Neuronal stem cell (in vitro differentiated cells): ENCODE data around the gene ABCA3.

Experiments
- DNase-seq: peaks from one replicate; pipeline ENCODE4 v3.0.0-alpha.2; 2013; ENCODE audit warnings: low spot score
- H2AFZ ChIP-seq: one replicate; pipeline ENCODE4 v1.6.1; 2013; ENCODE audit warnings: mild to moderate bottlenecking, low read length, inconsistent platforms
- H2AK5ac ChIP-seq: 2 replicates; pipeline ENCODE4 v1.6.1; 2013; ENCODE audit warnings: low read depth, mild to moderate bottlenecking, inconsistent platforms, low read length, moderate library complexity, mixed read lengths
- H2BK120ac ChIP-seq: 2 replicates; pipeline ENCODE4 v1.6.1; 2013; ENCODE audit warnings: low read depth, mild to moderate bottlenecking, inconsistent platforms, low read length, moderate library complexity, mixed read lengths
- H2BK12ac ChIP-seq: one replicate; pipeline ENCODE4 v1.6.1; 2013; ENCODE audit warnings: low read length, inconsistent platforms
- H2BK15ac ChIP-seq: 2 replicates; pipeline ENCODE4 v1.6.1; 2013; ENCODE audit warnings: mild to moderate bottlenecking, low read length, inconsistent platforms, mixed read lengths
- H2BK5ac ChIP-seq: one replicate; pipeline ENCODE4 v1.6.1; 2013; ENCODE audit warnings: inconsistent platforms, mild to moderate bottlenecking, low read length, moderate library complexity
- H3K14ac ChIP-seq: one replicate; pipeline ENCODE4 v1.6.1; 2013; ENCODE audit warnings: low read length, inconsistent platforms
- H3K18ac ChIP-seq: 2 replicates; pipeline ENCODE4 v1.6.1; 2013; ENCODE audit warnings: low read length, inconsistent platforms
- H3K23ac ChIP-seq: 2 replicates; pipeline ENCODE4 v1.6.1; 2013; ENCODE audit warnings: low read depth, mild to moderate bottlenecking, mixed read lengths, low read length, inconsistent platforms; ENCODE audit not compliant: poor library complexity
- H3K27ac ChIP-seq: replicated peaks from 3 replicates; pipeline ENCODE4 v1.5.1; 2013; ENCODE audit warnings: low read length, inconsistent platforms
- H3K27me3 ChIP-seq, 3 experiments: 2 replicates each; pipeline ENCODE4 v1.6.1; 2013; ENCODE audit warnings: low read length in 3 of 3, mild to moderate bottlenecking in 2 of 3, inconsistent platforms in 1 of 3, low read depth in 1 of 3, mixed read lengths in 1 of 3, moderate library complexity in 1 of 3; ENCODE audit not compliant: control insufficient read depth in 3 of 3, insufficient read depth in 3 of 3
- H3K36me3 ChIP-seq, 2 donors: replicated peaks in 1 of 2; 2 replicates each; pipeline ENCODE4 v1.6.1; 2013; ENCODE audit warnings: low read length in 2 of 2; ENCODE audit not compliant: control insufficient read depth in 2 of 2, insufficient read depth in 2 of 2
- H3K4ac ChIP-seq: 2 replicates; pipeline ENCODE4 v1.6.1; 2013; ENCODE audit warnings: inconsistent platforms, mild to moderate bottlenecking, low read length, moderate library complexity
- H3K4me1 ChIP-seq, 2 donors: 1 replicate in 1 of 2; 2 replicates in 1 of 2; pipeline ENCODE4 v1.6.1; 2013; ENCODE audit warnings: low read length in 2 of 2, low read depth in 1 of 2; ENCODE audit not compliant: control insufficient read depth in 2 of 2, insufficient read depth in 1 of 2
- H3K4me2 ChIP-seq: one replicate; pipeline ENCODE4 v1.6.1; 2013; ENCODE audit warnings: mild to moderate bottlenecking, low read length, inconsistent platforms; ENCODE audit not compliant: insufficient read depth, poor library complexity, severe bottlenecking
- H3K4me3 ChIP-seq, 2 donors: 2 replicates each; pipeline ENCODE4 v1.5.1; 2013; ENCODE audit warnings: low read length in 2 of 2, mild to moderate bottlenecking in 2 of 2, inconsistent platforms in 1 of 2, moderate library complexity in 1 of 2
- H3K79me1 ChIP-seq: one replicate; pipeline ENCODE4 v1.6.1; 2013; ENCODE audit warnings: low read depth, mild to moderate bottlenecking, inconsistent platforms, low read length, moderate library complexity
- H3K9ac ChIP-seq: one replicate; pipeline ENCODE4 v1.6.1; 2013; ENCODE audit warnings: mild to moderate bottlenecking, low read depth, low read length, inconsistent platforms; ENCODE audit not compliant: poor library complexity
- H3K9me3 ChIP-seq, 2 donors: replicated peaks in 1 of 2; 2 replicates each; pipeline versions ENCODE3 to v1.6.1; 2013; ENCODE audit warnings: low read length in 2 of 2, mild to moderate bottlenecking in 2 of 2, inconsistent platforms in 1 of 2, low read depth in 1 of 2, mixed read lengths in 1 of 2, moderate library complexity in 1 of 2; ENCODE audit not compliant: control insufficient read depth in 2 of 2, insufficient read depth in 1 of 2
- H4K8ac ChIP-seq: one replicate; pipeline ENCODE4 v1.6.1; 2013; ENCODE audit warnings: low read depth, mild to moderate bottlenecking, inconsistent platforms, low read length, moderate library complexity
- H4K91ac ChIP-seq: one replicate; pipeline ENCODE4 v1.6.1; 2013; ENCODE audit warnings: low read length, low read depth, mild to moderate bottlenecking, inconsistent platforms; ENCODE audit not compliant: poor library complexity
- WGBS, 2 donors: extraction: QIAGEN DNeasy Blood & Tissue Kit; methylation state at CpG; one replicate each; pipeline ENCODE4 v1.1.7; 2013; ENCODE audit warnings: missing lambda C conversion rate in 2 of 2, mixed read lengths in 1 of 2; ENCODE audit not compliant: insufficient read length in 2 of 2, insufficient replicate concordance in 1 of 2; ENCODE audit errors: extremely low coverage in 2 of 2; 5-methylcytosine and 5-hydroxymethylcytosine counted together

Gene ABCA3

DNA sequence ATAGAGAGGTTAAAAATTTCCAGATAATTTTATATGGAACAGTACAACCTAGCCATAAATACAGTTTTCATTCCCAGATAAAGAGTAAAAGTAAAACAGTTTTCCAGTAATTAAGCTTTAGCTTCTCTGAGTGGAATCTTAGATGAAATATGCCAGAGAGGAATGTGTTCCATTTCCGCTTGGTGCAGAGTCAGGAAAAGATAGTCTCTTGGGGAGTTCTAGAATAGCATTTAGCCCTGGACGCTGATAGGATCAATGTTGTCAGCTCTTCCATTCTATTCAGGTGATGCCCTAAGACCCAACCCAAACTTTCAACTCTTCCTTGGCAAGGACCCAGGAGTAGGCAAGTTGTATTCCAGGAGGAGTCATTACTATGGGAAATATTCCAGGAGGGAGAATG is 30.9 kb upstream of the ABCA3 start:
- no peak for DNase-seq
- WGBS, 2 donors = no CpG with 5 or more reads among the region's 2 CpGs
- no peak overlapping the region for H2BK12ac ChIP-seq

DNA sequence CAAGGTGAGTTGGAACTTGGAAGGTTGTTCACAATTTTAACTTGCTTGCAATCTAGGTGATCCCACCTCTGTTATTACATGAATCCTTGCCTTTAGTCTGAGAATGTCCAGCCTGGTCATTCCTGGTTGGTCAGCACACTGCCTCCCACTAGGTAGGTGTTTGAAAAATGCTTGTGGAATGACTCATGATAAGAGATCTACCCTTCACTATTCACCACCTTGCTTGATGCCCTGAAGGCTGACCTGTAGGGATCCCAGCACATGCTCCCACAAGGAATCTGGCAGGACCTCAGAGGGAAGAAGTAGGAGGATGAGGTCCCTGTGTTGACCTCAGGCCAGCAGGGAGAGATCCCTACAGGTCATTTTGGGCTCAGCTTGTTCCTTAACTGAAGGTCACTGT is 30.2 kb upstream of the ABCA3 start:
- DNase-seq = no peak

More for the DNA sequence above, 30.9 kb upstream of the ABCA3 start:
- Histone ChIP-seq H3K9ac (no peak overlapping the region), H3K14ac (no peak overlapping the region), H3K36me3 (no peaks in the 10 kb centered on the region), H3K79me1 (no peaks in the 10 kb centered on the region), H3K4me1 (no peaks in the 10 kb centered on the region), H2BK15ac (no peak overlapping the region), H4K8ac (no peak overlapping the region), H3K4ac (no peak overlapping the region), H3K18ac (no peak overlapping the region), H3K23ac (no peak overlapping the region), H2BK5ac (no peak overlapping the region), H3K27ac (no peak overlapping the region), H2AFZ (no peak overlapping the region), H2BK120ac (no peak overlapping the region), H4K91ac (no peak overlapping the region), H2AK5ac (no peak overlapping the region), H3K27me3 (peaks cover 0 to 54% (median 0%) of the 10 kb centered on the region in 3 experiments), H3K4me3 (no peak overlapping the region), H3K9me3 (peaks cover 0 to 2% of the 10 kb centered on the region in 2 donors), H3K4me2 (no peak overlapping the region)

DNA sequence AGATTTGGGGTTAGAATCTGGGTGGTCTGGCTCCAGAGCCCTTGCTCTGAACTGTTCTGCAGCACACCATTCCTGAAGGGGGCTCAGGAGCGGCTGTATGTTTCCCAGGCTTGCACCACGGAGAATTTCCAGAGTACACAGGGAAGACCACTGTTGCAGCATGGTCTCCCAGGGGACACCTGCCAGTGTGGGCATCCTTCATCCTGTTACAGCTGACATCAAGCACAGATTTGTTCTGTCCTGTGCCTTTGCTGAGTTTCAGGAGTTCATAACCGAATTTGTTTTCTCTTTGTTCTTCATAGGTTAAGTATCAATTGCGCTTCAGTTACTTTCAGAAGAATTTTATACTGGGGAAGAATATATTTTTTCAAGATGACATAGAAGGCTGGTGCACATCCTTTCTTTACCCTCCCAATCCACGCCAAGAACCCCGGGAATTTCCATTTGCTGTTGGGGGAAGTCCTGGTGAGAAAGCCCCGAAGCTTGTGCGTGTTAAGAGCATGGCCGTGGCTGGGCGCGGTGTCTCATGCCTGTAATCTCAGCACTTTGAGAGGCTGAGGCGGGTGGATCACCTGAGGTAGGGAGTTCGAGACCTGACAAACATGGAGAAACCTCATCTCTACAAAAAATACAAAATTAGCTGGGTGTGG is 26.3 kb upstream of the ABCA3 start:
- no peak overlapping the region for H3K4ac ChIP-seq
- H2BK15ac ChIP-seq = no peak overlapping the region
- H4K8ac ChIP-seq = no peak overlapping the region
- no peak overlapping the region for H3K4me2 ChIP-seq
- H2BK5ac ChIP-seq = no peak overlapping the region
- no peak overlapping the region for H2BK120ac ChIP-seq
- H3K27ac ChIP-seq = no peak overlapping the region
- H3K4me3 ChIP-seq = no peak overlapping the region
- no peak overlapping the region for H3K23ac ChIP-seq
- no peak overlapping the region for H2AK5ac ChIP-seq
- H3K27me3 ChIP-seq = peaks cover 0 to 55% (median 0%) of the 10 kb centered on the region in 3 experiments
- no peak for DNase-seq
- H2BK12ac ChIP-seq = no peak overlapping the region
- H3K9ac ChIP-seq = no peak overlapping the region
- H3K14ac ChIP-seq = no peak overlapping the region
- no peak overlapping the region for H2AFZ ChIP-seq
- H3K18ac ChIP-seq = no peak overlapping the region
- peaks cover 0 to 2% of the 10 kb centered on the region in 2 donors for H3K9me3 ChIP-seq
- H4K91ac ChIP-seq = no peak overlapping the region
- H3K79me1 ChIP-seq = no peaks in the 10 kb centered on the region
- no CpG with 5 or more reads among the region's 13 CpGs for WGBS, 2 donors
- peaks cover 0 to 7% of the 10 kb centered on the region in 2 donors for H3K4me1 ChIP-seq
- H3K36me3 ChIP-seq = no peaks in the 10 kb centered on the region

More for the DNA sequence above, 30.2 kb upstream of the ABCA3 start:
- Histone ChIP-seq H2BK5ac (no peak overlapping the region), H3K9ac (no peak overlapping the region), H3K9me3 (peaks cover 0 to 2% of the 10 kb centered on the region in 2 donors), H3K23ac (no peak overlapping the region), H2AFZ (no peak overlapping the region), H2BK15ac (no peak overlapping the region), H3K4me3 (no peak overlapping the region), H2BK12ac (no peak overlapping the region), H3K27ac (no peak overlapping the region), H2BK120ac (no peak overlapping the region), H3K4me1 (peaks cover 0 to 2% of the 10 kb centered on the region in 2 donors), H4K91ac (no peak overlapping the region), H2AK5ac (no peak overlapping the region), H3K27me3 (peaks cover 0 to 51% (median 0%) of the 10 kb centered on the region in 3 experiments), H4K8ac (no peak overlapping the region), H3K4ac (no peak overlapping the region), H3K18ac (no peak overlapping the region), H3K4me2 (no peak overlapping the region), H3K79me1 (no peaks in the 10 kb centered on the region), H3K14ac (no peak overlapping the region), H3K36me3 (no peaks in the 10 kb centered on the region)

DNA sequence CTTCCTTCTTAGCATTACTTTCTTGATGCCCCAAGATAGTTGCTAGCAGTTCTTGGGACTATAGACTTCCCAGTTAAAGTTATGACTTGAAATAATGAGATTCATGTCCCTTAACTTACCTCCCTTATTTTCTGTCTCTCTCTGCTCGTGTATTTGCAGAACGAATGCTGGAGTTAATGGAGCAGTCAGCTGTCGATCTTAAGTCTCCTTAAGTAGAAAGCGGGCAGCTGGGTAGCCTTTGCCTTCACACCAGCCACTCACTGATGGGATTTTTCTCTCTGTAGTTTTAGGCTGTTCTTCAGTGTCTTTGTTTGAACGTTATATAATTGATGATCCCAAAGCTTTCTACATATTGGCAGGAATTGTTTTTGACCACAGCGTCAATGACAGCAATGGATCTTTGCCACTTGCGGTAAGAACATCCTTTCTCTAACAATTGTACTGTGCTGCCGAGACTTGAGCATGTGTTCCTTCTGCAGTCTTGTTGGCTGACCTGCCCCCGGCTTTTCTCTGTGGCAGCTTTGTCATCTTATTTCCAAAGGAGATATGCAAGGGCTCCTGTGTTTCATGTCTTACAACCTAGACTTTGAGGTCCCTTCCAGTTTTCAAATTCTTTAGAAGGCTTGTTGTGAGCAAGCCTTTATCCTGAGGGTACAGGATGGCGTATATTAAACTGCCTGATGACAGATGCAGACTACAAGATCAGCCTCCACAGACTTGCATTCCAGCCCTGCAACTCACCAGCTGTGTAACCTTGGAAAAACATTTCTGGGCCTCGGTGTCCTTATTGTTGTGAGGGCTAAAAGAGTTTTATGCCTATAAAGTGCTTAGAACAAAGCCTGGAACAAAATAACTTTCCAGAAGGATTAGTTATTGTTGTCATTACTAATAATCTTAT is 25.1 kb upstream of the ABCA3 start:
- DNase-seq = no peak

More for the DNA sequence above, 25.1 kb upstream of the ABCA3 start:
- no peak overlapping the region for H3K18ac ChIP-seq
- H3K27me3 ChIP-seq = peaks cover 0 to 63% (median 0%) of the 10 kb centered on the region in 3 experiments
- H3K9ac ChIP-seq = no peak overlapping the region
- no peak overlapping the region for H2AFZ ChIP-seq
- no peak overlapping the region for H3K4ac ChIP-seq
- no peak overlapping the region for H3K14ac ChIP-seq
- WGBS, 2 donors = no CpG with 5 or more reads among the region's 11 CpGs
- H2BK15ac ChIP-seq = no peak overlapping the region
- H3K36me3 ChIP-seq = no peaks in the 10 kb centered on the region
- H3K27ac ChIP-seq = no peak overlapping the region
- H4K8ac ChIP-seq = no peak overlapping the region
- no peak overlapping the region for H2BK12ac ChIP-seq
- no peak overlapping the region for H3K4me3 ChIP-seq
- H3K4me1 ChIP-seq = peaks cover 0 to 7% of the 10 kb centered on the region in 2 donors
- H2BK120ac ChIP-seq = no peak overlapping the region
- no peak overlapping the region for H3K4me2 ChIP-seq
- H3K9me3 ChIP-seq = peaks cover 0 to 2% of the 10 kb centered on the region in 2 donors
- H4K91ac ChIP-seq = no peak overlapping the region
- H2AK5ac ChIP-seq = no peak overlapping the region
- H3K79me1 ChIP-seq = no peaks in the 10 kb centered on the region
- H3K23ac ChIP-seq = no peak overlapping the region
- no peak overlapping the region for H2BK5ac ChIP-seq
